Tracheal epithelial cell (primary cell): ENCODE data around the gene MFAP3L. TPM values are rescaled to one million over a fixed set of nuclear protein-coding genes. Genes with fewer than 3 reads are reported as not detected.

Experiments
- total RNA-seq: library from RNA; depleted of rRNA; stranded (reverse); fragments of >200 nt; gene quantifications from 2 replicates; pipeline ENCODE4 v1.2.1, GENCODE V29; 2014

Gene MFAP3L
- 3.2 and 3.9 TPM in 2 replicates for total RNA-seq

GRCh38 chr4:170026253-170027021 is at the start of gene MFAP3L:
Gene MFAP3L (minus strand): TSS chr4:170026395. CDS start chr4:170005877, 20,518 bp downstream.

Other genes starting within 250 kb of the MFAP3L start
- gene AADAT, start 63.6 kb upstream of the MFAP3L start, total RNA-seq, result 0.48 and 1.7 TPM in 2 replicates